ENCODE results near the gene CD300H. TPM values are rescaled to one million over a fixed set of nuclear protein-coding genes. Genes with fewer than 3 reads are reported as not detected.

Gene CD300H
- total RNA-seq, 6 experiments from 2014 or later, result 1.2 TPM; not detected in 5

DNA sequence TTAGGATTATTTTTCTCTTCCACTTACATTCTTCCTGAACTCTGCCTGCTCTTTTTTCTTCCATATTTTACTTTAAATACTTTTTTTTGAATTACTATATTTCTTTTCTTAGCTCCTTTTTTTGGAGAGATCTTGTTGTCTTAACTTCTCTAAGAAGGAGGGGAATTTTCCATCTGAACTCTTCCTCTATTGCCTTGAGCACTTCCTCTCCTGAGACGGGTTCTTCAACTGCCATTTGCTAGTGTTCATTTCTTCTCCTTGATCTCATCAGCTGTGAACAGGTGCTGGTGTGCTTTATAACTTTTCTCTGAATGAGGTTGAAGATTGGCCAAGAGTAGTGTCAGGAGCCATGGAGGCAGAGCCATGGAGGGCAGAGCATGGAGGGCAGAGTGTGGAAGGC lies 39.9 kb upstream of the CD300H start:
- no peak overlapping the region for H3K27ac ChIP-seq
- intact Hi-C loops (cut with DNase I), result no loop called here
- no peaks in the 10 kb centered on the region for H3K4me1 ChIP-seq
- ATAC-seq (no peak), DNase-seq (no peak)
- H3K36me3 ChIP-seq, result no peaks in the 10 kb centered on the region
- H3K4me3 ChIP-seq, result no peak overlapping the region
- TF ChIP-seq, protein P1, sequence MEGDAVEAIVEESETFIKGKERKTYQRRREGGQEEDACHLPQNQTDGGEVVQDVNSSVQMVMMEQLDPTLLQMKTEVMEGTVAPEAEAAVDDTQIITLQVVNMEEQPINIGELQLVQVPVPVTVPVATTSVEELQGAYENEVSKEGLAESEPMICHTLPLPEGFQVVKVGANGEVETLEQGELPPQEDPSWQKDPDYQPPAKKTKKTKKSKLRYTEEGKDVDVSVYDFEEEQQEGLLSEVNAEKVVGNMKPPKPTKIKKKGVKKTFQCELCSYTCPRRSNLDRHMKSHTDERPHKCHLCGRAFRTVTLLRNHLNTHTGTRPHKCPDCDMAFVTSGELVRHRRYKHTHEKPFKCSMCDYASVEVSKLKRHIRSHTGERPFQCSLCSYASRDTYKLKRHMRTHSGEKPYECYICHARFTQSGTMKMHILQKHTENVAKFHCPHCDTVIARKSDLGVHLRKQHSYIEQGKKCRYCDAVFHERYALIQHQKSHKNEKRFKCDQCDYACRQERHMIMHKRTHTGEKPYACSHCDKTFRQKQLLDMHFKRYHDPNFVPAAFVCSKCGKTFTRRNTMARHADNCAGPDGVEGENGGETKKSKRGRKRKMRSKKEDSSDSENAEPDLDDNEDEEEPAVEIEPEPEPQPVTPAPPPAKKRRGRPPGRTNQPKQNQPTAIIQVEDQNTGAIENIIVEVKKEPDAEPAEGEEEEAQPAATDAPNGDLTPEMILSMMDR (IDR thresholded peaks at IDR 0.05), result no peak
- no peak for TF ChIP-seq POLR2A (IDR thresholded peaks at IDR 0.05)
- 25% methylated on average over 1 of the region's 1 CpG for WGBS (ENCODE audit: insufficient coverage, low coverage, low lambda C conversion rate, missing lambda C conversion rate)
- no peaks in the 10 kb centered on the region for H3K27me3 ChIP-seq
- no peaks in the 10 kb centered on the region for H3K9me3 ChIP-seq

DNA sequence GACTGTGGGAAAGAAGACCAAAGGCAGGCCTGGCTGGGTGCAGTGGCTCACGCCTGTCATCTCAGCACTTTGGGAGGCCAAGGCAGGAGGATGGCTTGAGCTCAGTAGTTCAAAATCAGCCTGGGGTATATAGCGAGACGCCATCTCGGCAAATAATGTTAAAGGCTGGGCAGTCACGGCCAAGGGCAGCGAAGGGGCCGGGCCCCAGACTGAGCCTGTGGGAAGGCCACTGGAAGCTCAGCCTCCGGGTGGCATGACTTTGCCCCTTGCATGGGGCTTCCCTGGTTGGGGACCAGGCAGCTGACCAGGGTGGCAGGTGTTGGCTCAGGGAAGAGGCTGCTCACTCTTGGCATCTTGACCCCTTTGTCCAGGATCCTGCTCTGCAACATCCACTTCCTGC lies 38.7 kb upstream of the CD300H start:
- Histone ChIP-seq H3K36me3 (no peaks in the 10 kb centered on the region), H3K4me3 (no peak overlapping the region), H3K27me3 (no peaks in the 10 kb centered on the region), H3K27ac (no peak overlapping the region), H3K9me3 (no peaks in the 10 kb centered on the region), H3K4me1 (no peaks in the 10 kb centered on the region)
- DNase-seq (no peak), ATAC-seq (no peak)
- no CpG with 5 or more reads among the region's 8 CpGs for WGBS (ENCODE audit: insufficient coverage, low coverage, low lambda C conversion rate, missing lambda C conversion rate)
- TF ChIP-seq, protein P1 (IDR thresholded peaks at IDR 0.05), result no peak
- TF ChIP-seq POLR2A (IDR thresholded peaks at IDR 0.05), result no peak
- intact Hi-C loops (cut with DNase I), result no loop called here

DNA sequence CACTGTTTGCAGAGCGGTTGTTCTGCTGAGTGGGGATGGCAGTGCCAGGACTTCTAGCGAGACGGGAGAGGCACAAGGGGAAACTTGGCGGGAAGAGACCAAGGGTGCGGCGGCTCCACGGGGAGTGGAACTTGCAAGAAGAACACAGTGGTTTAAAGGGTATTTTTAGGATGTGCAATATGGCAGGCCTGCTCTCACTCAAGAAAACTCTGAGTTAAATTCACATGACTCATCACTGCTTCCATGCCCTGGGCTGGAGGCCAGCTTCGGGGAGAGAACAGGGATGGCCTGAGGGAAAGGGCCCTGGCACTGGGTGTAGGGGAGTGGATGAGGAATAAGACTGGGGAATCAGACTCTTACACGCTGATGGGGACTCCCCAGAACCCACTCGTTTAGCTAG lies 38.1 kb upstream of the CD300H start:
- ATAC-seq (peak in 1 of 4 donors; percentile 22), DNase-seq (no peak)
- intact Hi-C loops (cut with DNase I), result no loop called here
- no peaks in the 10 kb centered on the region for H3K4me1 ChIP-seq
- H3K27me3 ChIP-seq, result no peaks in the 10 kb centered on the region
- no peak overlapping the region for H3K4me3 ChIP-seq
- no peaks in the 10 kb centered on the region for H3K36me3 ChIP-seq
- H3K9me3 ChIP-seq, result no peaks in the 10 kb centered on the region
- no peak overlapping the region for H3K27ac ChIP-seq
- TF ChIP-seq POLR2A (IDR thresholded peaks at IDR 0.05), result no peak
- TF ChIP-seq, protein P1 (IDR thresholded peaks at IDR 0.05), result no peak
- WGBS (ENCODE audit: insufficient coverage, low coverage, low lambda C conversion rate, missing lambda C conversion rate), result 42% methylated on average over 9 of the region's 10 CpGs

DNA sequence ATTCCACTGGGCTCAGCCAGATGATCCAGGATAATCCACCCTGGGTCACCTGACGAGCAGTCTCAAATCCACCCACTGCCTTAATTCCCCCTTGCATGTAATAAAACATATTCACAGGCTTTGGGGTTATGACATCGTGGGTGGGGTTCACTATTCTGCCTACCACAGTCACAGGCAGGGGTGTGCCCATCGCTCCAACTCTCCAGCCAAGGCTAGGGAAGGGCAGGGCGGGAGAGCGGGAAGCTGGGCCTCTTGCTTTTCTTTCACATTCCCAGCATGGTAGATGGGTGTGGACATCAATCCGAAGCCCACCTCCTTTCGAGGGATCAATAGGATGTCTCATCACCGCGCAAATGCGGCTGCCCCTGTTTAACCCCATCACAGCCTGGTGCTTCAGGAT lies 37.5 kb upstream of the CD300H start:
- H3K27ac ChIP-seq, result no peak overlapping the region
- H3K9me3 ChIP-seq, result no peaks in the 10 kb centered on the region
- no peaks in the 10 kb centered on the region for H3K4me1 ChIP-seq
- H3K4me3 ChIP-seq, result no peak overlapping the region
- no peak for DNase-seq
- no peaks in the 10 kb centered on the region for H3K36me3 ChIP-seq
- no peak for TF ChIP-seq POLR2A (IDR thresholded peaks at IDR 0.05)
- intact Hi-C loops (cut with DNase I), result no loop called here
- ATAC-seq, result no peak
- no peaks in the 10 kb centered on the region for H3K27me3 ChIP-seq
- WGBS (ENCODE audit: insufficient coverage, low coverage, low lambda C conversion rate, missing lambda C conversion rate), result 22% methylated on average over 4 of the region's 10 CpGs

DNA sequence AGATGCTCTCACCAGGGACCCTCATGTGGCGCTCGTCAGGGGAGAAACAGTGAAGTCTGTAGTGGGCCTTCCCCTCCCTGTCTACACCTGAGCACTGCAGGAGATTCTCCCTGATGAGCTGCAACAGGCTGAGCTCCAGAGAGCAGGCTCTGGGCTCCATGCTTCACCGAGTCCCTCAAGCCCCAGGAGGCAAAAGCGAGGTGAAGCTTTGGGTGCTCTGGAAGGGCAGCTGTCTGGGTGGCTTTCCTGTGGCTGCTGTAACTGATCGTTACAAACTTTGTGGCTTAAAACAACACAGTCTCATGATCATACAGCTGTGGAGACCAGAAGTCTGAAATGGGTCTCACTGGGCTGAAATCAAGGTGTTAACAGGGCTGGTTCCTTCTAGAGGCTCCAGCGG lies 36.9 kb upstream of the CD300H start:
- H3K27ac ChIP-seq, result no peak overlapping the region
- ATAC-seq (no peak), DNase-seq (no peak)
- no peaks in the 10 kb centered on the region for H3K9me3 ChIP-seq
- intact Hi-C loops (cut with DNase I), result no loop called here
- no peaks in the 10 kb centered on the region for H3K4me1 ChIP-seq
- TF ChIP-seq, protein P1 (IDR thresholded peaks at IDR 0.05), result no peak
- no peak for TF ChIP-seq POLR2A (IDR thresholded peaks at IDR 0.05)
- H3K36me3 ChIP-seq, result no peaks in the 10 kb centered on the region
- no peaks in the 10 kb centered on the region for H3K27me3 ChIP-seq
- 41% methylated on average over 3 of the region's 6 CpGs for WGBS (ENCODE audit: insufficient coverage, low coverage, low lambda C conversion rate, missing lambda C conversion rate)
- H3K4me3 ChIP-seq, result no peak overlapping the region
